ENCODE results near the gene CCDC92B.

CCDC92B gene

GRCh38 chr17:2718150-2718938 is 31.1 kb downstream of the CCDC92B start:
- no peak for FAIRE-seq

- FAIRE-seq, result no peak
Measured at GRCh38 chr17:2716649-2717048, 32.8 kb downstream of the CCDC92B start.

- no peak for FAIRE-seq
Measured at GRCh38 chr17:2713881-2714280, 35.6 kb downstream of the CCDC92B start.

DNA sequence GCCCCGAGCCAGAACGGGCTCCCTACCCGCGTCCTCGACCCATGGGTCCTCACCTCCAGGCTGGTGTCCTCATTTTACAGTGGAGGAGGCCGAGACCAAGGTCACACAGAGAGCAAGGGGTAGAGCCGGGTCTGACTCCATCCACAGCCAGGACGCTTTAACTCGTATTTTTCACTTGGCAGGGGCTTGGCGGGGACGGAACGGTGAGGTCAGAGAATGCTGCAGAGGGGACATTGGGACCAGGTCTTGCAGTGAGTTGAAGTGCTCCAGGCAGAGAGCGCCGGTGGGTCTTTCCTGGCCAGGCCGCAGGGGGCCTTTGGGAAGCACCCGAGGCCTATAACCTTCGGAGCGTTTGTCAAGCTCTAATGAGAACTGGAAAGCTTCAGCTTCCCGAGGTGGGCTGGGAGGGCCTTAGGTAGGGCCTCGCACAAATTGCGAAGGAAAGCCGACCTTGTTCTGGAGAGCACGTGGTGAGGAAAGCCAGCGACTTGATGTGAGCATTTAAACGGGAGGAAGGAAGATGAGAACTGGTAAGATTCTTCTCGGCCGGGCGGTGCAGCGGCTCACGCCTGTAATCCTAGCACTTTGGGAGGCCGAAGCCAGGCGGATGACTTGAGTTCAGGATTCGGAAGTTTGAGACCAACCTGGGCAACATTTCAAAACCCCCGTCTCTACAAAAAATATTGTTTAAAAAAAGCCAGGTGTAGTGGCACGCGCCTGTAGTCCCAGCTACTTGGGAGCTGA is 37.0 kb downstream of the CCDC92B start:
- FAIRE-seq, result no peak

GRCh38 chr17:2711608-2712299 is 37.7 kb downstream of the CCDC92B start, which contains the start of gene CLUH:
Gene CLUH (minus strand): TSS chr17:2711764. CDS start chr17:2711661, 103 bp downstream.
- FAIRE-seq, result no peak

- no peak for FAIRE-seq
Measured at GRCh38 chr17:2710803-2711607, 38.4 kb downstream of the CCDC92B start.

GRCh38 chr17:2710071-2710802 is 39.2 kb downstream of the CCDC92B start:
- no peak for FAIRE-seq

- FAIRE-seq, result no peak
Measured at GRCh38 chr17:2709183-2709661, 40.2 kb downstream of the CCDC92B start.

- no peak for FAIRE-seq
Measured at GRCh38 chr17:2708585-2709182, 40.8 kb downstream of the CCDC92B start.

DNA sequence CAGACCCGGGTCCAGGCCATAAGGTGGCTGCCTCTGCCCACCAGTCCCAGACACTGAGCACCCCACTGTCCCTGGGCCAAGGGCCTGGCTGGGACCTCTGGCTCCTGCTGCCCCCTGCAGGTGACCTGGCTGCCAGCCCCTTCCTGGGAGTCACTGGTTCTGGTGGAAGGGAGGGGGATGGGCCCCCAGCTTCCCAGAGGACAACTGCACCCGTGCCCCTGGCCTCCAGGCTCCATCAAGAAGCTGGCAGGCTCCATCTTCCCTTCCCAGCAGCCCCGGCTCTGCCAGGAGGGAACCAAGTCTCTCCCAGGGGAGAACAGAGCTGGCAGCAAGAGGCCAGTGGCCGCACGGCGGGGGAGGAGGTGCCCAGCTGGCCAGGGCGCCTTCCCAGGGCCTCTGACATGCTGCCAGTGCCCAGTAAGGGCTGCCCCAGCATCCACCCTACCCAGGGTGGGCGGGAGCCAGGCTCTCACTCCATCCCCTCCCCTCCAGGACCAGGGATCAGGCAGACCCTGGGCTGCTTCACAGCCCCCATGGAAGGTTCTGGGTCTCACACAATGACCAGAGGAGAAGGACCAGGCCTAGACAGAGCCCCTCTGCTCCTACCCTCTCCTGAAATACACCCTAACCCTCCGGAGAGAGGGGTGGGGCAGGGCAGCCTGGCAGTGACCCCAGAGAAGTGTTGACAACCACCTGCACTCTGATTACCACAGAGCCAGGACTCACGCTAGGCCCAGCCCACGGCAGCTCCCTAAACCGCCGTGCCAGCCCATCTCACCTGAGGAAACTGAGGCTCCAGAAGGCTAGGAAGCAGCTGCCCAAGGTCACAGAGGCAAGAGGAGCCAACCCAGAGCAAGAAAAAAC is 41.5 kb downstream of the CCDC92B start:
- FAIRE-seq, result no peak

GRCh38 chr17:2706911-2707510 is 42.4 kb downstream of the CCDC92B start:
- FAIRE-seq, result no peak

DNA sequence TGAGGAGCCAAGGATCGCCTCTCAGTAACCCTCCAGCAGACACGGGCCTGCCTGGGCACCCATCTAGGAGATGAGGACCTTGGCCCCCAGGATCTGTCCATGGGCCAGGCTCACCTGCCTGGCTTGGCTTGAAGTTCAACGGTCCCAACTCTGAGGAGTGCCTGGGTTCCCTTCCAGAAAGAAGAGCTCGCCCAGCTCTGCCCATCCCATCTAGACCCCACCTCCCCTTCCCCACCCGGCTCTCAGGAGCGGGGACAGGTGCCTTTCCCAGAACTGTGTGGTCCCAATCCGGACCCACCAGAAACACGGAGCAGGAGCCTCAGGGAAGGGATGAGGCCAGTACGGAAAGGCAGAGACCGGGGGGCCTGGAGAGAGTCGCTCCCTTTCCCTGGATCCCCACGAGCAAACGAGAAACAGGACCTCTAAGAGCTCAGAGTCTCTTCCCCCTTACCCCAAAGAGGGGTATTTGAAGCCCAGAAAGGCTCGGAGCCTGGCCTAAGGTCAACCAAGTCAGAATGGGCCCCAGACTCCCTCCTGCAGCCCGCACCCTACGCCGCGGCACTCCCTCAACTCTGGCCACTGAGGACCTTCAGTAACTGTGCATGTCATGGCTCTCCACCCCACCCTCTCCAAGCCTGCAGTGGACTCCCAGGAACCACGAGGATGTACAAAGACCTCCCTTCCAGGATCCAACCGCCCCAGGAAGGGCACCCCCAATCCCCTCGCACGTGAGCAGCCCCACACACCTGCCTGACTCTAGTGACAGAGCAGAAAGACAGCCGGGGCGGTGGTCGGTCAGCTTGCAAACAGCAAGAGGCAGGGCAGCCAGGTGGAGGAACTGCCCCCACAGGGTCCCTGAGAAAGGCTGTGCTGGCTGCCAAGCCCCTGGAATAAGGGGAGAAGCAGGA is 43.3 kb downstream of the CCDC92B start:
- FAIRE-seq, result no peak

DNA sequence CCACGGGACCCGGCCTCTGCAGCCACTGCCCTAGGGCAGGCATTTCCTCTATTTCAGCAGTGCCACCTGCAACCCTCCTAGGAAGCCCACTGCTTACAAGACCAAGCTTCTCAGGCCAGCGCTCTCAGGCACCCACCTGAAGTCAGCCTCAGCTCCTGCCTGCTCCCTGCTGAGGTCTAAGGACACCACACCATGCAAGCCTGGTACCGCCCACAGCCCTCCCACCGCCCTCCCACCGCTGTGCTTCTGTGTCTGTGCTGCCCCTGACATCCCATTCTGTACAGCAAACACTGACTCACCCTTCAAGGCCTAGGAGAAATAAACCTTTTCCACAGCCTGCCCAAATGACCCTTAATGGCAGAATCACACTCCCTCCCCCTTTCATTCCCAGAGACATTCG is 44.2 kb downstream of the CCDC92B start:
- no peak for FAIRE-seq

- FAIRE-seq, result no peak
Measured at GRCh38 chr17:2704890-2705248, 44.6 kb downstream of the CCDC92B start.

DNA sequence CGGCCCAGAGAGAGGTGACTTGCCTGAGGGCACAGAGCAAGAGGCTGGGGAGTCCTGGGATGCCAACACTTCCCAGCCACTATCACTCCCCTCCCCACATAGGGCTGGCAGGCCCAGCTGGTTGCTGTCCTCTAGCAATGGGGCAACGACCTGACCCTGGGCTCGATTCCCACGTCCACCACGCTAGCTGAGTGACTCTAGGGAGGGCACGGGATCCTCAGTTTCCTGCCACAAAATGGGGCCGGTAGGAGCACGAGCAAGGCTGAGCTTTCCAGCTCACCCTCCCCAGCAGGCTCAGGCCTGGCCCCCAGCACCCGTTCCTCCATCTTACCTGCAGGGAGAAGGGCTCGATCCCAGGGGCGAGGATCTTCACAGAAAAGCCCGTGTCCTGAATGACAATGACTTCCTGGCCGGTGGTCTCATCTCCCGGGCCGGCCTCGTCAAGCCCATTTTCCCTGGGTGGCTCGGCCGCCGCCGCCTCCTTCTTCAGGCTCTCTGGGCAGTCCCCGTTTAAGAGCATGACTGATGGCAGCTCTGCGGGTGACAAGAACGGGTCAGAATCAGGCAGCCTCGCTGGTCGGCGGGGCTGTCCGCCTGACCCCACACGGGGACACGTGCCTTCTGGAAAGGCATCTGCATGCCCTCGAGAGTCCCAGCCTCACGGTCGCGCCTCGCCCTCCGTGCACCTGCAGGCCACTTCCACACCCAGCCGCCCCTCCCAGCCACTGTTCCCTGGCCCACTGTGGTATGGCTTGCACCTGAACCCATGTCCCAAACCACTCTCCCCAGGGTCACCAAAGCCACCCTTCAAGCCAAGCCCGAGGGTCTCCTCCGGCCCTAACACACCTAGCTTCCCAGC is 45.2 kb downstream of the CCDC92B start:
- FAIRE-seq, result no peak

GRCh38 chr17:2703606-2704005 is 45.8 kb downstream of the CCDC92B start:
- FAIRE-seq, result no peak

- FAIRE-seq, result no peak
Measured at GRCh38 chr17:2703181-2703580, 46.3 kb downstream of the CCDC92B start.
